ENCODE data around the gene PITPNM3.

The PITPNM3 gene

GRCh38 chr17:6556121-6557039 is at the start of gene PITPNM3:
Gene PITPNM3, minus strand, starts transcription at chr17:6556555. Its CDS starts 149 bp downstream, at chr17:6556406.
- H3K4me3 ChIP-seq (ENCODE audit: low read length): peak within 1 kb of the TSS; percentile 37
- TF ChIP-seq CTCF (conservative IDR thresholded peaks at IDR 0.05; ENCODE audit: low read length): no peak
- DNase-seq (ENCODE audit: low read depth): no peak

GRCh38 chr17:6605142-6605541 is 48.8 kb upstream of the PITPNM3 start:
- TF ChIP-seq CTCF (conservative IDR thresholded peaks at IDR 0.05; ENCODE audit: low read length): no peak
- DNase-seq (ENCODE audit: low read depth): no peak
- H3K4me3 ChIP-seq (ENCODE audit: low read length): no peak overlapping the region

- TF ChIP-seq CTCF (conservative IDR thresholded peaks at IDR 0.05; ENCODE audit: low read length): no peak
- DNase-seq (ENCODE audit: low read depth): no peak
- H3K4me3 ChIP-seq (ENCODE audit: low read length): no peak overlapping the region
Measured at GRCh38 chr17:6603744-6604325, 47.5 kb upstream of the PITPNM3 start.

- TF ChIP-seq CTCF (conservative IDR thresholded peaks at IDR 0.05; ENCODE audit: low read length): no peak
- no peak overlapping the region for H3K4me3 ChIP-seq (ENCODE audit: low read length)
- DNase-seq (ENCODE audit: low read depth): no peak
Measured at GRCh38 chr17:6602141-6602540, 45.8 kb upstream of the PITPNM3 start.

GRCh38 chr17:6599364-6599763 is 43.0 kb upstream of the PITPNM3 start:
- TF ChIP-seq CTCF (conservative IDR thresholded peaks at IDR 0.05; ENCODE audit: low read length): no peak
- no peak for DNase-seq (ENCODE audit: low read depth)
- H3K4me3 ChIP-seq (ENCODE audit: low read length): no peak overlapping the region

GRCh38 chr17:6597727-6598126 is 41.4 kb upstream of the PITPNM3 start:
- no peak for TF ChIP-seq CTCF (conservative IDR thresholded peaks at IDR 0.05; ENCODE audit: low read length)
- DNase-seq (ENCODE audit: low read depth): no peak
- H3K4me3 ChIP-seq (ENCODE audit: low read length): no peak overlapping the region

- DNase-seq (ENCODE audit: low read depth): peak; percentile 42
- no peak overlapping the region for H3K4me3 ChIP-seq (ENCODE audit: low read length)
Measured at GRCh38 chr17:6596941-6597340, 40.6 kb upstream of the PITPNM3 start.

More at GRCh38 chr17:6596941-6597340, 40.6 kb upstream of the PITPNM3 start:
- no peak for TF ChIP-seq CTCF (conservative IDR thresholded peaks at IDR 0.05; ENCODE audit: low read length)
